DOHH2 (cell line): ENCODE data around the gene KIAA1614.

Source experiments
- H3F3A ChIP-seq: fragments of 200-600 bp; sonication (generic), shearing (Covaris generic); 2 replicates; pipeline ENCODE4 v1.6.0; 2016; ENCODE audit warnings: antibody characterized with exemption, mild to moderate bottlenecking; ENCODE audit not compliant: control insufficient read depth, insufficient read depth
- H3K27ac ChIP-seq: fragments of 200-600 bp; sonication (generic); 2 replicates; pipeline ENCODE4 v1.5.1; 2014; ENCODE audit warnings: low read depth, mild to moderate bottlenecking, low read length, moderate library complexity
- H3K27me3 ChIP-seq: fragments of 200-600 bp; sonication (generic); 2 replicates; pipeline ENCODE4 v1.6.1; 2014; ENCODE audit warnings: mild to moderate bottlenecking, low read length, mixed read lengths; ENCODE audit not compliant: control insufficient read depth
- H3K36me3 ChIP-seq: fragments of 200-600 bp; sonication (generic); 2 replicates; pipeline ENCODE4 v1.6.1; 2014; ENCODE audit warnings: mild to moderate bottlenecking, low read length, moderate library complexity, mixed read lengths; ENCODE audit not compliant: control insufficient read depth
- H3K4me1 ChIP-seq: fragments of 200-600 bp; sonication (generic); 2 replicates; pipeline ENCODE4 v1.6.1; 2014; ENCODE audit warnings: mild to moderate bottlenecking, low read length, mixed read lengths; ENCODE audit not compliant: control insufficient read depth
- H3K4me2 ChIP-seq: fragments of 200-600 bp; sonication (generic); 2 replicates; pipeline ENCODE4 v1.6.0; 2014; ENCODE audit warnings: mild to moderate bottlenecking, low read length, moderate library complexity
- H3K4me3 ChIP-seq: fragments of 200-600 bp; sonication (generic); 2 replicates; pipeline ENCODE4 v1.5.1; 2014; ENCODE audit warnings: mild to moderate bottlenecking, low read length, mixed read lengths
- H3K79me2 ChIP-seq: fragments of 200-600 bp; sonication (generic); 2 replicates; pipeline ENCODE4 v1.6.1; 2014; ENCODE audit warnings: mild to moderate bottlenecking, low read length, mixed read lengths; ENCODE audit not compliant: control insufficient read depth
- H3K9me2 ChIP-seq: fragments of 200-600 bp; sonication (generic); replicated peaks from 2 replicates; pipeline ENCODE4 v1.6.1; 2014; ENCODE audit warnings: mild to moderate bottlenecking, low read length, mixed read lengths; ENCODE audit not compliant: control insufficient read depth
- H3K9me3 ChIP-seq: fragments of 200-600 bp; sonication (generic); 2 replicates; pipeline ENCODE4 v1.6.1; 2014; ENCODE audit warnings: antibody characterized with exemption, low read length, mixed read lengths; ENCODE audit not compliant: control insufficient read depth, insufficient read depth
- H4K20me1 ChIP-seq: fragments of 200-600 bp; sonication (generic); 2 replicates; pipeline ENCODE4 v1.6.0; 2014; ENCODE audit warnings: low read depth, mild to moderate bottlenecking, antibody characterized with exemption, low read length, moderate library complexity; ENCODE audit not compliant: control insufficient read depth, insufficient read depth
- CTCF ChIP-seq: fragments of 200-600 bp; sonication (generic); IDR thresholded peaks from one replicate; pipeline ENCODE4 v1.5.1; 2014; ENCODE audit warnings: antibody characterized with exemption, mild to moderate bottlenecking, low read depth, low read length; ENCODE audit not compliant: poor library complexity, severe bottlenecking
- EZH2phosphoT487 ChIP-seq: fragments of 200-600 bp; sonication (generic); IDR thresholded peaks from 2 replicates; pipeline ENCODE4 v1.6.1; 2017; ENCODE audit warnings: borderline replicate concordance, mild to moderate bottlenecking, antibody characterized with exemption, low read length, moderate library complexity, mixed read lengths

The KIAA1614 gene

GRCh38 chr1:180911640-180912191 is 981 bp upstream of the KIAA1614 start:
- Histone ChIP-seq H3K4me3 (no peak overlapping the region), H4K20me1 (no peaks in the 10 kb centered on the region), H3F3A (no peaks in the 10 kb centered on the region), H3K27ac (no peak overlapping the region), H3K27me3 (peaks cover 47% of the 10 kb centered on the region), H3K36me3 (no peaks in the 10 kb centered on the region), H3K9me2 (no peaks in the 10 kb centered on the region), H3K4me2 (no peak overlapping the region), H3K4me1 (no peaks in the 10 kb centered on the region), H3K9me3 (no peaks in the 10 kb centered on the region), H3K79me2 (no peaks in the 10 kb centered on the region)
- TF ChIP-seq CTCF (no peak), EZH2phosphoT487 (no peak)

- Histone ChIP-seq H3K36me3 (no peaks in the 10 kb centered on the region), H3K27me3 (peaks cover 47% of the 10 kb centered on the region), H3K79me2 (no peaks in the 10 kb centered on the region), H3K4me2 (no peak overlapping the region), H3K9me3 (no peaks in the 10 kb centered on the region), H4K20me1 (no peaks in the 10 kb centered on the region), H3K9me2 (no peaks in the 10 kb centered on the region), H3K4me1 (no peaks in the 10 kb centered on the region), H3F3A (no peaks in the 10 kb centered on the region), H3K27ac (no peak overlapping the region), H3K4me3 (no peak overlapping the region)
- TF ChIP-seq CTCF (no peak), EZH2phosphoT487 (no peak)
Observed at GRCh38 chr1:180912211-180912800, 391 bp upstream of the KIAA1614 start.

- Histone ChIP-seq H3K9me2 (no peaks in the 10 kb centered on the region), H3K27me3 (peaks cover 35% of the 10 kb centered on the region), H3K4me3 (no peak overlapping the region), H3K79me2 (no peaks in the 10 kb centered on the region), H3K36me3 (no peaks in the 10 kb centered on the region), H3K4me2 (no peak overlapping the region), H3K4me1 (peaks cover 5% of the 10 kb centered on the region; the same call in 1 of the 2 replicates), H3F3A (no peaks in the 10 kb centered on the region), H4K20me1 (no peaks in the 10 kb centered on the region), H3K9me3 (no peaks in the 10 kb centered on the region), H3K27ac (no peak overlapping the region)
- TF ChIP-seq CTCF (no peak), EZH2phosphoT487 (no peak)
Observed at GRCh38 chr1:180915426-180915965, 2.8 kb downstream of the KIAA1614 start.
